Measurements from ENCODE around the gene ZNF446. TPM values are rescaled to one million over a fixed set of nuclear protein-coding genes. Genes with fewer than 3 reads are reported as not detected.

ZNF446 gene
- total and polyA plus RNA-seq, 9 of the 15 experiments (the other 6 are each of a cell fraction or from before 2014, with no cell fraction given), result 0.07 to 4.8 (median 1.2) TPM

GRCh38 chr19:58519087-58519354 is 42.9 kb downstream of the ZNF446 start (continued):
- TF ChIP-seq NR3C1 (CRISPR knock-in tag; IDR thresholded peaks at IDR 0.05), result no peak
- TF ChIP-seq CREM (IDR thresholded peaks at IDR 0.05; ENCODE audit: low read depth), result no peak
- TF ChIP-seq NELFE (IDR thresholded peaks at IDR 0.05; ENCODE audit: insufficient read depth, insufficient read length), result no peak
- peak; percentile 88 for TF ChIP-seq ZNF707 (CRISPR knock-in tag; conservative IDR thresholded peaks at IDR 0.05)
- TF ChIP-seq FOXK2 (conservative IDR thresholded peaks at IDR 0.05 in 1 of 2, IDR thresholded peaks at IDR 0.05 in 1 of 2; ENCODE audit: low read depth in 2 of 2), result 0 out of 4 replicates have a peak, but pooled peaks of 1 of the 2 experiments have one; percentile 17
- no peak for TF ChIP-seq SRF (CRISPR knock-in tag; IDR thresholded peaks at IDR 0.05)
- no peak for TF ChIP-seq FOXP1 (CRISPR knock-in tag; IDR thresholded peaks at IDR 0.05)
- no peak for TF ChIP-seq FOXO4 (CRISPR knock-in tag; IDR thresholded peaks at IDR 0.05)
- TF ChIP-seq, protein P1, sequence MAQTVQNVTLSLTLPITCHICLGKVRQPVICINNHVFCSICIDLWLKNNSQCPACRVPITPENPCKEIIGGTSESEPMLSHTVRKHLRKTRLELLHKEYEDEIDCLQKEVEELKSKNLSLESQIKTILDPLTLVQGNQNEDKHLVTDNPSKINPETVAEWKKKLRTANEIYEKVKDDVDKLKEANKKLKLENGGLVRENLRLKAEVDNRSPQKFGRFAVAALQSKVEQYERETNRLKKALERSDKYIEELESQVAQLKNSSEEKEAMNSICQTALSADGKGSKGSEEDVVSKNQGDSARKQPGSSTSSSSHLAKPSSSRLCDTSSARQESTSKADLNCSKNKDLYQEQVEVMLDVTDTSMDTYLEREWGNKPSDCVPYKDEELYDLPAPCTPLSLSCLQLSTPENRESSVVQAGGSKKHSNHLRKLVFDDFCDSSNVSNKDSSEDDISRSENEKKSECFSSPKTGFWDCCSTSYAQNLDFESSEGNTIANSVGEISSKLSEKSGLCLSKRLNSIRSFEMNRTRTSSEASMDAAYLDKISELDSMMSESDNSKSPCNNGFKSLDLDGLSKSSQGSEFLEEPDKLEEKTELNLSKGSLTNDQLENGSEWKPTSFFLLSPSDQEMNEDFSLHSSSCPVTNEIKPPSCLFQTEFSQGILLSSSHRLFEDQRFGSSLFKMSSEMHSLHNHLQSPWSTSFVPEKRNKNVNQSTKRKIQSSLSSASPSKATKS (CRISPR knock-in tag; IDR thresholded peaks at IDR 0.05), result no peak
- TF ChIP-seq NFRKB (IDR thresholded peaks at IDR 0.05; ENCODE audit: low read depth), result no peak; the same call in 1 of the 2 replicates
- TF ChIP-seq SNAPC5 (CRISPR knock-in tag; IDR thresholded peaks at IDR 0.05), result no peak
- peak; percentile 93 for TF ChIP-seq ZSCAN29 (IDR thresholded peaks at IDR 0.05)
- no peak for TF ChIP-seq E2F1 (CRISPR knock-in tag; IDR thresholded peaks at IDR 0.05)
- no peak for TF ChIP-seq HDAC8 (tag; IDR thresholded peaks at IDR 0.05)
- TF ChIP-seq, protein P2, sequence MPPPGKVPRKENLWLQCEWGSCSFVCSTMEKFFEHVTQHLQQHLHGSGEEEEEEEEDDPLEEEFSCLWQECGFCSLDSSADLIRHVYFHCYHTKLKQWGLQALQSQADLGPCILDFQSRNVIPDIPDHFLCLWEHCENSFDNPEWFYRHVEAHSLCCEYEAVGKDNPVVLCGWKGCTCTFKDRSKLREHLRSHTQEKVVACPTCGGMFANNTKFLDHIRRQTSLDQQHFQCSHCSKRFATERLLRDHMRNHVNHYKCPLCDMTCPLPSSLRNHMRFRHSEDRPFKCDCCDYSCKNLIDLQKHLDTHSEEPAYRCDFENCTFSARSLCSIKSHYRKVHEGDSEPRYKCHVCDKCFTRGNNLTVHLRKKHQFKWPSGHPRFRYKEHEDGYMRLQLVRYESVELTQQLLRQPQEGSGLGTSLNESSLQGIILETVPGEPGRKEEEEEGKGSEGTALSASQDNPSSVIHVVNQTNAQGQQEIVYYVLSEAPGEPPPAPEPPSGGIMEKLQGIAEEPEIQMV (tag; conservative IDR thresholded peaks at IDR 0.05; ENCODE audit: low read depth), result no peak
- no peak for TF ChIP-seq RCOR1 (IDR thresholded peaks at IDR 0.05; ENCODE audit: borderline replicate concordance in 1 of 2, low read depth in 2 of 2, low read length in 2 of 2)
